H9 (cell line): Measurements from ENCODE around the gene TEX51. TPM values are rescaled to one million over a fixed set of nuclear protein-coding genes. Genes with fewer than 3 reads are reported as not detected.

Experiments
- DNase-seq: peaks from one replicate; pipeline ENCODE4 v3.0.0-alpha.2; 2017
- H2AFZ ChIP-seq: one replicate; pipeline ENCODE4 v1.6.1; 2013; ENCODE audit warnings: mild to moderate bottlenecking, low read length, control low read depth, moderate library complexity
- H2AK5ac ChIP-seq: 2 replicates; pipeline ENCODE4 v1.6.1; 2013; ENCODE audit warnings: low read length, control low read depth, mixed read lengths; ENCODE audit not compliant: insufficient read length
- H2BK120ac ChIP-seq: one replicate; pipeline ENCODE4 v1.6.1; 2013; ENCODE audit warnings: low read depth, mild to moderate bottlenecking, low read length, control low read depth, inconsistent platforms; ENCODE audit not compliant: poor library complexity, severe bottlenecking
- H2BK12ac ChIP-seq: 2 replicates; pipeline ENCODE4 v1.6.1; 2013; ENCODE audit warnings: low read length, control low read depth, mixed read lengths, low read depth; ENCODE audit not compliant: insufficient read length
- H2BK15ac ChIP-seq: 2 replicates; pipeline ENCODE4 v1.6.1; 2013; ENCODE audit warnings: low read depth, low read length, control low read depth
- H2BK20ac ChIP-seq: one replicate; pipeline ENCODE4 v1.6.1; 2013; ENCODE audit warnings: low read depth, mild to moderate bottlenecking, low read length, control low read depth, inconsistent platforms; ENCODE audit not compliant: poor library complexity, severe bottlenecking
- H2BK5ac ChIP-seq: 2 replicates; pipeline ENCODE4 v1.6.1; 2013; ENCODE audit warnings: low read length, control low read depth, mixed read lengths; ENCODE audit not compliant: insufficient read length
- H3K14ac ChIP-seq: 2 replicates; pipeline ENCODE4 v1.6.1; 2013; ENCODE audit warnings: low read length, control low read depth; ENCODE audit not compliant: insufficient read depth
- H3K18ac ChIP-seq: 2 replicates; pipeline ENCODE4 v1.6.1; 2013; ENCODE audit warnings: low read depth, mild to moderate bottlenecking, mixed read lengths, low read length, control low read depth; ENCODE audit not compliant: insufficient read length
- H3K23ac ChIP-seq: 2 replicates; pipeline ENCODE4 v1.6.1; 2013; ENCODE audit warnings: low read length, control low read depth, mixed read lengths, low read depth; ENCODE audit not compliant: insufficient read length
- H3K23me2 ChIP-seq: 2 replicates; pipeline ENCODE4 v1.6.1; 2013; ENCODE audit warnings: low read depth, mild to moderate bottlenecking, mixed read lengths, low read length, control low read depth; ENCODE audit not compliant: insufficient read length, poor library complexity, severe bottlenecking
- H3K27ac ChIP-seq: 2 replicates; pipeline ENCODE4 v1.5.1; 2013; ENCODE audit warnings: low read length, control low read depth, mixed read lengths, low read depth; ENCODE audit not compliant: insufficient read length
- H3K27me3 ChIP-seq: 2 replicates; pipeline ENCODE4 v1.6.1; 2013; ENCODE audit warnings: low read length, control low read depth, inconsistent platforms; ENCODE audit not compliant: insufficient read depth
- H3K4ac ChIP-seq: 2 replicates; pipeline ENCODE4 v1.6.1; 2013; ENCODE audit warnings: low read depth, mild to moderate bottlenecking, control low read depth, inconsistent platforms, low read length, moderate library complexity
- H3K4me1 ChIP-seq: 2 replicates; pipeline ENCODE4 v1.6.1; 2013; ENCODE audit warnings: low read length, control low read depth, inconsistent platforms; ENCODE audit not compliant: insufficient read depth
- H3K4me2 ChIP-seq: 2 replicates; pipeline ENCODE4 v1.6.1; 2013; ENCODE audit warnings: low read length, control low read depth, mixed read lengths; ENCODE audit not compliant: insufficient read length, insufficient read depth
- H3K56ac ChIP-seq: 2 replicates; pipeline ENCODE4 v1.6.1; 2013; ENCODE audit warnings: low read depth, mild to moderate bottlenecking, mixed read lengths, low read length, control low read depth; ENCODE audit not compliant: insufficient read length
- H3K79me1 ChIP-seq: 2 replicates; pipeline ENCODE4 v1.6.1; 2013; ENCODE audit warnings: low read depth, mild to moderate bottlenecking, moderate library complexity, low read length, control low read depth, inconsistent platforms; ENCODE audit not compliant: insufficient read depth, poor library complexity, severe bottlenecking
- H3K79me2 ChIP-seq: 2 replicates; pipeline ENCODE4 v1.6.1; 2013; ENCODE audit warnings: low read length, control low read depth, inconsistent platforms; ENCODE audit not compliant: insufficient read depth
- H3K9ac ChIP-seq: 2 replicates; pipeline ENCODE4 v1.6.1; 2013; ENCODE audit warnings: low read length, control low read depth, mixed read lengths; ENCODE audit not compliant: insufficient read length; ENCODE audit errors: extremely low read depth
- H3K9me3 ChIP-seq: one replicate; pipeline ENCODE4 v1.6.1; 2013; ENCODE audit warnings: low read depth, low read length, inconsistent platforms; ENCODE audit not compliant: control insufficient read depth
- H3T11ph ChIP-seq: one replicate; pipeline ENCODE4 v1.6.1; 2013; ENCODE audit warnings: mild to moderate bottlenecking, low read length, control low read depth, inconsistent platforms
- H4K20me1 ChIP-seq: one replicate; pipeline ENCODE4 v1.6.1; 2013; ENCODE audit not compliant: control insufficient read depth, insufficient read length, insufficient read depth
- H4K5ac ChIP-seq: 2 replicates; pipeline ENCODE4 v1.6.1; 2013; ENCODE audit warnings: low read depth, mild to moderate bottlenecking, mixed read lengths, low read length, control low read depth; ENCODE audit not compliant: insufficient read length
- H4K8ac ChIP-seq: replicated peaks from 2 replicates; pipeline ENCODE4 v1.6.1; 2013; ENCODE audit warnings: low read length, control low read depth, mixed read lengths, low read depth; ENCODE audit not compliant: insufficient read length
- H4K91ac ChIP-seq: 2 replicates; pipeline ENCODE4 v1.6.1; 2013; ENCODE audit warnings: low read depth, mild to moderate bottlenecking, moderate library complexity, mixed read lengths, low read length, control low read depth; ENCODE audit not compliant: insufficient read length
- H3K27ac Mint-ChIP-seq, 3 experiments: 2 replicates in 2 of 3; 3 replicates in 1 of 3; pipeline ENCODE4 v1.8.0; 2020 to 2021; ENCODE audit warnings: mixed read lengths in 3 of 3, mild to moderate bottlenecking in 1 of 3, moderate library complexity in 1 of 3
- H3K27me3 Mint-ChIP-seq: 2 replicates; pipeline ENCODE4 v1.8.0; 2021; ENCODE audit warnings: low read depth, mild to moderate bottlenecking, moderate library complexity, mixed read lengths
- H3K36me3 Mint-ChIP-seq, 3 experiments: 2 replicates in 2 of 3; 3 replicates in 1 of 3; pipeline ENCODE4 v1.8.0; 2020 to 2021; ENCODE audit warnings: low read depth in 3 of 3, mixed read lengths in 3 of 3; ENCODE audit not compliant: insufficient read depth in 1 of 3
- H3K4me1 Mint-ChIP-seq, 2 experiments: 2 replicates each; pipeline ENCODE4 v1.8.0; 2020; ENCODE audit warnings: mixed read lengths in 2 of 2
- H3K4me3 Mint-ChIP-seq, 2 experiments: 2 replicates in 1 of 2; 3 replicates in 1 of 2; pipeline ENCODE4 v1.8.0; 2020 to 2021; ENCODE audit warnings: mild to moderate bottlenecking in 2 of 2, mixed read lengths in 2 of 2, moderate library complexity in 1 of 2
- H3K9me3 Mint-ChIP-seq, 2 experiments: 2 replicates in 1 of 2; 3 replicates in 1 of 2; pipeline ENCODE4 v1.8.0; 2020; ENCODE audit warnings: mild to moderate bottlenecking in 2 of 2, mixed read lengths in 2 of 2, moderate library complexity in 1 of 2
- CTCF ChIP-seq: fragments of 200-600 bp; sonication (generic); conservative IDR thresholded peaks from 3 replicates; pipeline ENCODE4 v1.8.0; 2021; ENCODE audit warnings: antibody characterized with exemption, mild to moderate bottlenecking
- WGBS: extraction: QIAGEN DNeasy Blood & Tissue Kit; methylation state at CpG from one replicate; pipeline ENCODE4 v1.1.7; 2013; ENCODE audit warnings: missing lambda C conversion rate, low lambda C conversion rate, mixed read lengths; ENCODE audit not compliant: insufficient read length; ENCODE audit errors: extremely low coverage; 5-methylcytosine and 5-hydroxymethylcytosine counted together
- total RNA-seq: library from RNA; stranded (reverse); gene quantifications from 2 replicates; pipeline ENCODE4 v1.2.1, GENCODE V29; 2021

TEX51 gene
- total RNA-seq, 1 experiment from 2014 or later, result not detected

DNA sequence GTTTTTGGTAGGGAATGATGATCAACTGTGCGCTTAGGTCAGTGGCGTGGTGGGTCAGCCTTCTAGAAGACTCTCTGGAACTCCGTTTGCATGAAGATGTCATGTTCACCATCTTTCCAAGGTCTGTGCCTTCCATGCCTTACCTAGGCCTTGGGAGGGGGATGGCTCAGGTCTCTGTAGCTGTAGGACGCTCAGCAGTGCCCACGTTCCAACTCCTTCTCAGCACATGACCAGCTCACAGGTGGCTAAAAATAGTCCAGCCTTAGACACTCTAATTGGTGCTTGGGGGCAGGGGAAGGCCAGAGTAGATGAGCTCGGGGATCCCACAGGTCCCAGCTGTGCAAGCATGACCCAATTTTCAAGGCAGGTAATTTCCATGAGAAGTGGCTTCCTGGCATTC lies 42.3 kb upstream of the TEX51 start:
- no peak overlapping the region for H2AK5ac ChIP-seq
- H2BK15ac ChIP-seq, result no peak overlapping the region
- no peaks in the 10 kb centered on the region for H3K79me2 ChIP-seq
- H3K27ac Mint-ChIP-seq, result no peak overlapping the region
- no peak for DNase-seq
- H3K56ac ChIP-seq, result no peak overlapping the region
- H2BK20ac ChIP-seq, result no peak overlapping the region
- peaks cover 9% of the 10 kb centered on the region for H3K27me3 Mint-ChIP-seq
- no peak overlapping the region for H3K4me2 ChIP-seq
- H2AFZ ChIP-seq, result no peak overlapping the region
- no peaks in the 10 kb centered on the region; a peak in 1 of 7 replicates for H3K36me3 Mint-ChIP-seq
- no peaks in the 10 kb centered on the region for H3K27me3 ChIP-seq
- no peak overlapping the region for H4K5ac ChIP-seq
- H3K27ac ChIP-seq, result no peak overlapping the region
- no peak overlapping the region for H3K18ac ChIP-seq
- no peak overlapping the region for H2BK5ac ChIP-seq
- H3K14ac ChIP-seq, result no peak overlapping the region
- no peak overlapping the region for H2BK12ac ChIP-seq
- H3K79me1 ChIP-seq, result no peaks in the 10 kb centered on the region
- no peak overlapping the region for H3K9ac ChIP-seq
- TF ChIP-seq CTCF, result no peak
- H3K23me2 ChIP-seq, result no peaks in the 10 kb centered on the region
- H3K9me3 Mint-ChIP-seq, result no peaks in the 10 kb centered on the region; a peak in 1 of 5 replicates
- no peak overlapping the region for H3K23ac ChIP-seq
- H4K20me1 ChIP-seq, result no peaks in the 10 kb centered on the region
- no CpG with 5 or more reads among the region's 6 CpGs for WGBS
- H3K4me1 ChIP-seq, result no peaks in the 10 kb centered on the region
- no peak overlapping the region for H3K4me3 Mint-ChIP-seq
- no peak overlapping the region for H3K4ac ChIP-seq
- H3K4me1 Mint-ChIP-seq, result 0 out of 4 replicates have a peak, but pooled peaks cover 2 to 3% of the 10 kb centered on the region in 2 experiments
- H3K9me3 ChIP-seq, result no peaks in the 10 kb centered on the region
- H2BK120ac ChIP-seq, result no peak overlapping the region
- H4K8ac ChIP-seq, result no peak overlapping the region
- no peak overlapping the region for H3T11ph ChIP-seq
- no peak overlapping the region for H4K91ac ChIP-seq
